GM12878 (cell line): ENCODE results near the gene HINFP. TPM values are rescaled to one million over a fixed set of nuclear protein-coding genes. Genes with fewer than 3 reads are reported as not detected.

Experiments used
- ATAC-seq: fragments of 200-7000 bp; cut with Tn5 transposase; 3 replicates; pipeline ENCODE4 v1.9.1; 2020; ENCODE audit warnings: mild to moderate bottlenecking, moderate library complexity
- BruUV-seq: library from RNA; stranded (reverse); fragments of 400-500 nt; replicated peaks from 2 replicates; lab custom pipeline; 2021; lab: Mats Ljungman, UMichigan
- CTCF ChIA-PET: fragments of 300-600 bp; sonication (Branson Sonifier 250); formaldehyde crosslinking; extraction: SDS; loops from one replicate; lab custom pipeline; 2021; ENCODE audit warnings: inconsistent platforms; lab: Yijun Ruan, JAX
- POLR2A ChIA-PET: fragments of 350-600 bp; formaldehyde crosslinking; extraction: SDS; loops from one replicate; lab custom pipeline; 2021; ENCODE audit warnings: inconsistent platforms; lab: Charles Lee
- RAD21 ChIA-PET: fragments of 300-600 bp; sonication (Branson Sonifier 250); formaldehyde crosslinking; loops from one replicate; lab custom pipeline; 2023; ENCODE audit warnings: antibody characterized with exemption; ENCODE audit not compliant: unreplicated experiment; lab: Charles Lee
- SMC1A ChIA-PET: fragments of 300-600 bp; sonication (Branson Sonifier 250); formaldehyde crosslinking; loops from one replicate; lab custom pipeline; 2023; ENCODE audit not compliant: unreplicated experiment, uncharacterized antibody; lab: Charles Lee
- DNase-seq: peaks from one replicate; pipeline ENCODE4 v3.0.0-alpha.2; 2011; ENCODE audit warnings: low read depth, low spot score
- FAIRE-seq: peaks from 3 replicates; lab custom pipeline; 2011; peaks lifted over from hg19 to GRCh38; lab: Jason Lieb, UNC
- H2AFZ ChIP-seq: 2 replicates; pipeline ENCODE4 v1.6.0; 2011; ENCODE audit warnings: low read depth, low read length, control low read depth; ENCODE audit not compliant: control insufficient read depth
- H3K27ac ChIP-seq: 2 replicates; pipeline ENCODE4 v1.5.1; 2011; ENCODE audit warnings: control low read depth; ENCODE audit not compliant: control insufficient read depth, insufficient read depth
- H3K27me3 ChIP-seq, 2 experiments: replicated peaks in 1 of 2; 2 replicates each; pipeline versions ENCODE4 v1.6.0 to v1.6.1; 2011; ENCODE audit warnings: low read length in 1 of 2; ENCODE audit not compliant: control insufficient read depth in 2 of 2, insufficient read depth in 2 of 2
- H3K36me3 ChIP-seq, 2 experiments: 2 replicates each; pipeline ENCODE4 v1.5.1; 2011; ENCODE audit warnings: low read length in 1 of 2; ENCODE audit not compliant: control insufficient read depth in 2 of 2, insufficient read depth in 2 of 2
- H3K4me1 ChIP-seq: 2 replicates; pipeline ENCODE4 v1.6.1; 2011; ENCODE audit warnings: mild to moderate bottlenecking, low read length, moderate library complexity, mixed read lengths; ENCODE audit not compliant: control insufficient read depth, insufficient read depth
- H3K4me2 ChIP-seq: 2 replicates; pipeline ENCODE4 v1.6.0; 2011; ENCODE audit warnings: control low read depth; ENCODE audit not compliant: control insufficient read depth, insufficient read depth
- H3K4me3 ChIP-seq: fragments of 200-600 bp; sonication (generic); 2 replicates; pipeline ENCODE4 v1.5.1; 2016
- H3K79me2 ChIP-seq: 2 replicates; pipeline ENCODE4 v1.6.0; 2011; ENCODE audit warnings: low read length; ENCODE audit not compliant: control insufficient read depth, insufficient read depth
- H3K9ac ChIP-seq: 2 replicates; pipeline ENCODE4 v1.8.0; 2011; ENCODE audit warnings: low read length, control low read depth, mixed read lengths; ENCODE audit not compliant: control insufficient read depth, insufficient read depth
- H3K9me3 ChIP-seq: replicated peaks from 3 replicates; pipeline ENCODE4 v1.5.1; 2011; ENCODE audit warnings: mild to moderate bottlenecking, low read length; ENCODE audit not compliant: control insufficient read depth, insufficient read depth
- H4K20me1 ChIP-seq: 2 replicates; pipeline ENCODE4 v1.6.0; 2011; ENCODE audit not compliant: control insufficient read depth, insufficient read depth
- EP300 ChIP-seq, 2 experiments: fragments of 150-350 bp in 1 of 2; IDR thresholded peaks; 2 replicates each; pipeline ENCODE4 v1.6.1; 2011 to 2012; ENCODE audit warnings: low read depth in 2 of 2, low read length in 2 of 2, borderline replicate concordance in 1 of 2, improper control_type of control experiment in 1 of 2, inconsistent platforms in 1 of 2; ENCODE audit not compliant: control insufficient read depth in 1 of 2
- PAX8 ChIP-seq: fragments of 450-650 bp; IDR thresholded peaks from 2 replicates; pipeline ENCODE4 v1.6.1; 2017; ENCODE audit warnings: mild to moderate bottlenecking, moderate library complexity
- RUNX3 ChIP-seq: IDR thresholded peaks from 2 replicates; pipeline ENCODE4 v1.6.1; 2012; ENCODE audit warnings: low read length, inconsistent platforms
- WGBS: methylation state at CpG from one replicate; pipeline ENCODE4 v1.1.6; 2016; ENCODE audit warnings: low lambda C conversion rate; ENCODE audit not compliant: insufficient replicate concordance, insufficient coverage; ENCODE audit errors: missing lambda C conversion rate; 5-methylcytosine and 5-hydroxymethylcytosine counted together
- in situ Hi-C: fragments of 300-500 bp; cut with MboI; formaldehyde crosslinking; loops from 9 replicates; pipeline ENCODE4 v1.14.3; 2018; ENCODE audit warnings: mixed read lengths
- intact Hi-C: fragments of 100-400 bp; cut with micrococcal nuclease; formaldehyde crosslinking; loops from one replicate; pipeline ENCODE4 v1.14.2; 2022; ENCODE audit not compliant: unreplicated experiment
- polyA plus RNA-seq, 11 experiments: library from polyadenylated mRNA; depleted of rRNA in 4 of 11; unstranded in 6 of 11; stranded (reverse) in 5 of 11; fragments of >200 nt; fragmentation: Nextera tagmentation in 4 of 11; fragmentation: Illumina TruSeq in 1 of 11; extraction: Ambion mirVana in 4 of 11; extraction: Trizol in 1 of 11; gene quantifications; 1 replicate in 1 of 11; 2 replicates in 10 of 11; pipeline versions ENCODE4 v1.2.1 to v1.2.3, GENCODE V29; 2011 to 2016; ENCODE audit warnings: inconsistent platforms in 2 of 11, missing spikeins in 2 of 11, low read depth in 1 of 11
- total RNA-seq, 4 experiments: library from RNA; depleted of rRNA in 3 of 4; stranded (reverse); fragments of >200 nt in 3 of 4; fragmentation: Illumina TruSeq in 1 of 4; extraction: Trizol in 1 of 4; gene quantifications; 2 replicates each; pipeline versions ENCODE4 v1.2.1 to v1.2.3, GENCODE V29; 2013 to 2021
- TF ChIP-seq, protein P1 (sequence below): fragments of 450-650 bp; IDR thresholded peaks from 2 replicates; pipeline ENCODE4 v1.6.1; 2016; ENCODE audit warnings: mild to moderate bottlenecking, moderate library complexity, borderline replicate concordance
- TF ChIP-seq, protein P2 (sequence below): IDR thresholded peaks from 2 replicates; pipeline ENCODE4 v1.6.1; 2011; ENCODE audit warnings: low read depth, low read length, improper control_type of control experiment, borderline replicate concordance

The HINFP gene
- total and polyA plus RNA-seq, 10 of the 15 experiments (the other 5 are each of a cell fraction or from before 2014, with no cell fraction given) = 13.1 to 26.3 (median 18.6) TPM

DNA sequence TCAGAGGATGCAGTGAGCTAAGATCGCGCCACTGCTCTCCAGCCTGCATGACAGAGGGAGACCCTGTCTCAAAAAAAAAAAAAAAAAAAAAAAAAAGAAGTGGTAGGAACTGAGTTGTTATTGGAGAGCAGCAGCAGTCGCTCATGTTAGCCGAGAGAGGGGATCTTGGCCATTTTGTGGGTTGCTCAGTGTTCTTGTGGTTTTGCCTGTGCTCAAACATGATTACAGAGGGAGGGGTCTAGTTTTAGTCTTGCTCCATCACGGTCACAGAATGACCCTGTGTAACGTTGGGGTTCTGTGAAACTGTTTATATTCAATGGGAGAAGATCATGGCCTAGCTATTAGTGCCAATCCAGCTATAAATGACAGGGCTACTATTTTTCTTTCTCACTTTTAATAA is 21.7 kb upstream of the HINFP start:
- Histone ChIP-seq H4K20me1 (no peaks in the 10 kb centered on the region), H3K4me2 (peak overlapping the region; percentile 90), H3K36me3 (peaks cover 6 to 7% of the 10 kb centered on the region in 2 experiments; a peak in 3 of 4 replicates), H2AFZ (no peak overlapping the region), H3K4me3 (peak overlapping the region; percentile 97; the same call in 1 of the 2 replicates), H3K4me1 (peaks cover 20% of the 10 kb centered on the region), H3K27me3 (no peaks in the 10 kb centered on the region), H3K79me2 (peaks cover 29% of the 10 kb centered on the region), H3K9ac (no peak overlapping the region), H3K9me3 (no peaks in the 10 kb centered on the region), H3K27ac (no peak overlapping the region)
- ATAC-seq (no peak), FAIRE-seq (no peak), DNase-seq (no peak)
- POLR2A ChIA-PET = interaction anchor here (1.0 to 6.8 kb wide), 4 partner anchors 12 to 81 kb away, joined by 3 to 69 read pairs (median 4); partner anchors contain the start of genes HMBS and TRAPPC4
- 33% methylated on average over 2 of the region's 6 CpGs for WGBS
- RAD21 ChIA-PET = interaction anchor here (0.8 kb wide), 1 partner anchor 9 kb away, joined by 3 read pairs; no protein-coding TSS in a partner anchor
- intact Hi-C loops (loop anchor here (5.0 kb wide), 2 partner anchors 82 to 172 kb away; partner anchors contain the start of genes BCL9L, RPS25 and TRAPPC4), in situ Hi-C loops (no loop called here)
- peak; percentile 39 for TF ChIP-seq RUNX3
- TF ChIP-seq, protein P1, sequence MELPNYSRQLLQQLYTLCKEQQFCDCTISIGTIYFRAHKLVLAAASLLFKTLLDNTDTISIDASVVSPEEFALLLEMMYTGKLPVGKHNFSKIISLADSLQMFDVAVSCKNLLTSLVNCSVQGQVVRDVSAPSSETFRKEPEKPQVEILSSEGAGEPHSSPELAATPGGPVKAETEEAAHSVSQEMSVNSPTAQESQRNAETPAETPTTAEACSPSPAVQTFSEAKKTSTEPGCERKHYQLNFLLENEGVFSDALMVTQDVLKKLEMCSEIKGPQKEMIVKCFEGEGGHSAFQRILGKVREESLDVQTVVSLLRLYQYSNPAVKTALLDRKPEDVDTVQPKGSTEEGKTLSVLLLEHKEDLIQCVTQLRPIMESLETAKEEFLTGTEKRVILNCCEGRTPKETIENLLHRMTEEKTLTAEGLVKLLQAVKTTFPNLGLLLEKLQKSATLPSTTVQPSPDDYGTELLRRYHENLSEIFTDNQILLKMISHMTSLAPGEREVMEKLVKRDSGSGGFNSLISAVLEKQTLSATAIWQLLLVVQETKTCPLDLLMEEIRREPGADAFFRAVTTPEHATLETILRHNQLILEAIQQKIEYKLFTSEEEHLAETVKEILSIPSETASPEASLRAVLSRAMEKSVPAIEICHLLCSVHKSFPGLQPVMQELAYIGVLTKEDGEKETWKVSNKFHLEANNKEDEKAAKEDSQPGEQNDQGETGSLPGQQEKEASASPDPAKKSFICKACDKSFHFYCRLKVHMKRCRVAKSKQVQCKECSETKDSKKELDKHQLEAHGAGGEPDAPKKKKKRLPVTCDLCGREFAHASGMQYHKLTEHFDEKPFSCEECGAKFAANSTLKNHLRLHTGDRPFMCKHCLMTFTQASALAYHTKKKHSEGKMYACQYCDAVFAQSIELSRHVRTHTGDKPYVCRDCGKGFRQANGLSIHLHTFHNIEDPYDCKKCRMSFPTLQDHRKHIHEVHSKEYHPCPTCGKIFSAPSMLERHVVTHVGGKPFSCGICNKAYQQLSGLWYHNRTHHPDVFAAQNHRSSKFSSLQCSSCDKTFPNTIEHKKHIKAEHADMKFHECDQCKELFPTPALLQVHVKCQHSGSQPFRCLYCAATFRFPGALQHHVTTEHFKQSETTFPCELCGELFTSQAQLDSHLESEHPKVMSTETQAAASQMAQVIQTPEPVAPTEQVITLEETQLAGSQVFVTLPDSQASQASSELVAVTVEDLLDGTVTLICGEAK = no peak
- no peak for TF ChIP-seq EP300 (IDR thresholded peaks at IDR 0.05; ENCODE audit: borderline replicate concordance in 1 of 2, control insufficient read depth in 1 of 2, low read depth in 2 of 2, low read length in 2 of 2)
- TF ChIP-seq, protein P2, sequence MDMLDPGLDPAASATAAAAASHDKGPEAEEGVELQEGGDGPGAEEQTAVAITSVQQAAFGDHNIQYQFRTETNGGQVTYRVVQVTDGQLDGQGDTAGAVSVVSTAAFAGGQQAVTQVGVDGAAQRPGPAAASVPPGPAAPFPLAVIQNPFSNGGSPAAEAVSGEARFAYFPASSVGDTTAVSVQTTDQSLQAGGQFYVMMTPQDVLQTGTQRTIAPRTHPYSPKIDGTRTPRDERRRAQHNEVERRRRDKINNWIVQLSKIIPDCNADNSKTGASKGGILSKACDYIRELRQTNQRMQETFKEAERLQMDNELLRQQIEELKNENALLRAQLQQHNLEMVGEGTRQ = no peak
- no peak for TF ChIP-seq PAX8
- no TSS peak for BruUV-seq
- CTCF ChIA-PET = interaction anchor here (0.7 to 1.7 kb wide), 10 partner anchors 9 to 226 kb away, joined by 3 to 13 read pairs (median 4); partner anchors contain the start of genes HINFP and VPS11
- SMC1A ChIA-PET = interaction anchor here (0.7 to 1.1 kb wide), 3 partner anchors 15 to 80 kb away, joined by 3 to 4 read pairs (median 3); partner anchors contain the start of gene HMBS
